B cell (primary cell): ENCODE measurements around the gene MAEA. TPM values are rescaled to one million over a fixed set of nuclear protein-coding genes. Genes with fewer than 3 reads are reported as not detected.

Experiments used
- ATAC-seq: fragments of 200-7000 bp; cut with Tn5 transposase; one replicate; pipeline ENCODE4 v1.10.0; 2021; ENCODE audit warnings: low read depth, mild to moderate bottlenecking, moderate number of reproducible peaks, moderate library complexity
- CTCF ChIA-PET: fragments of 350-600 bp; sonication (Branson Sonifier 250); formaldehyde crosslinking; loops from one replicate; lab custom pipeline; 2021; ENCODE audit warnings: antibody characterized with exemption, inconsistent platforms; lab: Charles Lee
- POLR2A ChIA-PET: fragments of 350-600 bp; sonication (Branson Sonifier 250); formaldehyde crosslinking; loops from one replicate; lab custom pipeline; 2021; ENCODE audit warnings: antibody characterized with exemption; lab: Charles Lee
- DNase-seq: peaks from one replicate; pipeline ENCODE4 v3.0.0; 2013
- H2AFZ ChIP-seq: 2 replicates; pipeline ENCODE4 v1.6.1; 2012; ENCODE audit warnings: mild to moderate bottlenecking, low read depth, low read length; ENCODE audit not compliant: insufficient read depth, poor library complexity, severe bottlenecking
- H3K27ac ChIP-seq, 2 donors: 1 replicate in 1 of 2; 2 replicates in 1 of 2; pipeline ENCODE4 v1.5.1; 2012 to 2013; ENCODE audit warnings: low read length in 2 of 2, mild to moderate bottlenecking in 2 of 2, moderate library complexity in 1 of 2
- H3K27me3 ChIP-seq, 4 experiments: fragments of 200-600 bp in 1 of 4; sonication (generic) in 1 of 4; replicated peaks in 1 of 4; 1 replicate in 2 of 4; 2 replicates in 2 of 4; pipeline versions ENCODE4 v1.6.1 to v1.7.0; 2013 to 2016; ENCODE audit warnings: low read length in 3 of 4, mild to moderate bottlenecking in 2 of 4, mixed read lengths in 1 of 4, moderate library complexity in 1 of 4; ENCODE audit not compliant: insufficient read depth in 4 of 4, control insufficient read depth in 3 of 4; ENCODE audit errors: control extremely low read depth in 1 of 4
- H3K36me3 ChIP-seq, 2 experiments: replicated peaks in 1 of 2; 1 replicate in 1 of 2; 2 replicates in 1 of 2; pipeline versions ENCODE4 v1.6.1 to v1.7.1; 2013; ENCODE audit warnings: low read length in 1 of 2; ENCODE audit not compliant: insufficient read depth in 2 of 2, control insufficient read depth in 1 of 2; ENCODE audit errors: control extremely low read depth in 1 of 2, extremely low read depth in 1 of 2
- H3K4me1 ChIP-seq, 2 donors: fragments of 200-600 bp in 1 of 2; sonication (generic) in 1 of 2; 1 replicate in 1 of 2; 2 replicates in 1 of 2; pipeline versions ENCODE4 v1.5.1 to v1.6.1; 2013 to 2017; ENCODE audit warnings: low read length in 2 of 2; ENCODE audit not compliant: control insufficient read depth in 2 of 2, insufficient read depth in 2 of 2
- H3K4me2 ChIP-seq: replicated peaks from 2 replicates; pipeline ENCODE3; 2012; ENCODE audit warnings: mild to moderate bottlenecking, low read depth, low read length; ENCODE audit not compliant: poor library complexity, severe bottlenecking
- H3K4me3 ChIP-seq, 5 experiments: fragments of 200-600 bp in 1 of 5; sonication (generic) in 1 of 5; 1 replicate in 3 of 5; 2 replicates in 2 of 5; pipeline versions ENCODE4 v1.5.1 to v1.7.0; 2011 to 2016; ENCODE audit warnings: low read length in 4 of 5, mild to moderate bottlenecking in 4 of 5, low read depth in 2 of 5, control low read depth in 1 of 5, moderate library complexity in 1 of 5; ENCODE audit not compliant: insufficient read depth in 1 of 5; ENCODE audit errors: control extremely low read depth in 1 of 5, extremely low read depth in 1 of 5
- H3K79me2 ChIP-seq: fragments of 200-600 bp; sonication (generic); one replicate; pipeline ENCODE4 v1.6.0; 2016; ENCODE audit warnings: low read length; ENCODE audit not compliant: control insufficient read depth, insufficient read depth
- H3K9ac ChIP-seq: fragments of 200-600 bp; sonication (generic); 2 replicates; pipeline ENCODE4 v1.6.1; 2017; ENCODE audit warnings: mild to moderate bottlenecking, low read length, moderate library complexity
- H3K9me3 ChIP-seq, 3 donors: one replicate each; pipeline versions ENCODE4 v1.6.1 to v1.7.1; 2013; ENCODE audit warnings: low read length in 2 of 3; ENCODE audit not compliant: control insufficient read depth in 2 of 3, insufficient read depth in 1 of 3; ENCODE audit errors: control extremely low read depth in 1 of 3
- H4K20me1 ChIP-seq: 2 replicates; pipeline ENCODE4 v1.6.0; 2012; ENCODE audit warnings: mild to moderate bottlenecking, low read length; ENCODE audit not compliant: insufficient read depth, control insufficient read depth, poor library complexity, severe bottlenecking
- H3K27ac Mint-ChIP-seq: one replicate; pipeline ENCODE4 v1.8.0; 2021; ENCODE audit warnings: mixed read lengths
- H3K27me3 Mint-ChIP-seq: one replicate; pipeline ENCODE4 v1.8.0; 2021; ENCODE audit warnings: mixed read lengths
- H3K4me1 Mint-ChIP-seq: one replicate; pipeline ENCODE4 v1.8.0; 2021; ENCODE audit warnings: mixed read lengths
- H3K4me3 Mint-ChIP-seq: one replicate; pipeline ENCODE4 v1.8.0; 2021; ENCODE audit warnings: mixed read lengths
- H3K9me3 Mint-ChIP-seq: one replicate; pipeline ENCODE4 v1.8.0; 2022; ENCODE audit warnings: mixed read lengths; ENCODE audit not compliant: insufficient read depth
- CTCF ChIP-seq: fragments of 200-600 bp; IDR thresholded peaks from one replicate; pipeline ENCODE4 v1.8.0; 2022; ENCODE audit warnings: antibody characterized with exemption, mild to moderate bottlenecking
- EZH2 ChIP-seq: IDR thresholded peaks from 2 replicates; pipeline ENCODE4 v1.6.1; 2012; ENCODE audit warnings: borderline replicate concordance, low read depth, mild to moderate bottlenecking, moderate library complexity, low read length; ENCODE audit not compliant: insufficient read depth, poor library complexity, severe bottlenecking
- WGBS: methylation state at CpG from one replicate; pipeline ENCODE4 v1.1.5; 2013; ENCODE audit warnings: missing lambda C conversion rate; ENCODE audit not compliant: insufficient coverage; 5-methylcytosine and 5-hydroxymethylcytosine counted together
- intact Hi-C: fragments of 100-400 bp; cut with micrococcal nuclease; formaldehyde crosslinking; loops from one replicate; pipeline ENCODE4 v1.10.0; 2022
- polyA plus RNA-seq: library from polyadenylated mRNA; depleted of rRNA; stranded (reverse); fragments of >200 nt; gene quantifications from 2 replicates; pipeline ENCODE4 v1.2.3, GENCODE V29; 2012
- total RNA-seq, 2 donors: library from RNA; stranded (reverse); fragments of 120-200 nt in 1 of 2; gene quantifications; 1 replicate in 1 of 2; 2 replicates in 1 of 2; pipeline versions ENCODE4 v1.2.3 to v1.2.4, GENCODE V29; 2013 to 2022

Gene MAEA
- total and polyA plus RNA-seq, 2 donors (not counting 1 experiment from before 2014, with no cell fraction given) = 106 to 107 TPM

- POLR2A ChIA-PET = no interaction called here
- Mint-ChIP-seq H3K27me3 (no peaks in the 10 kb centered on the region), H3K4me1 (peaks cover 45% of the 10 kb centered on the region), H3K9me3 (no peaks in the 10 kb centered on the region), H3K4me3 (no peak overlapping the region), H3K27ac (no peak overlapping the region)
- TF ChIP-seq CTCF (no peak), EZH2 (no peak)
- Histone ChIP-seq H3K79me2 (peaks cover 81% of the 10 kb centered on the region), H3K9ac (no peak overlapping the region), H3K36me3 (peaks cover 0 to 39% of the 10 kb centered on the region in 2 experiments), H3K4me3 (no peak overlapping the region), H4K20me1 (peaks cover 88% of the 10 kb centered on the region), H3K4me2 (no peak overlapping the region), H3K27me3 (no peaks in the 10 kb centered on the region), H2AFZ (no peak overlapping the region), H3K27ac (no peak overlapping the region), H3K4me1 (peaks cover 18 to 34% of the 10 kb centered on the region in 2 donors), H3K9me3 (peaks cover 0 to 5% (median 0%) of the 10 kb centered on the region in 3 donors)
- WGBS = 91% methylated on average over 46 of the region's 49 CpGs
- intact Hi-C loops = no loop called here
- no peak for ATAC-seq
- DNase-seq = no peak
- CTCF ChIA-PET = no interaction called here
These were observed 21.3 kb downstream of the MAEA start for GRCh38 chr4:1310796-1311631.
